Measurements from ENCODE around the gene SMR3A.

The SMR3A gene

GRCh38 chr4:70360460-70360859 is at the start of gene SMR3A:
TSS of gene SMR3A (plus strand) at chr4:70360760. CDS start at chr4:70362116, 1,356 bp downstream.
- TF ChIP-seq ZNF274 (IDR thresholded peaks at IDR 0.05; ENCODE audit: low read depth, low read length) = no peak
- H3K4me3 ChIP-seq (ENCODE audit: low read length) = no peak within 1 kb of the TSS

DNA sequence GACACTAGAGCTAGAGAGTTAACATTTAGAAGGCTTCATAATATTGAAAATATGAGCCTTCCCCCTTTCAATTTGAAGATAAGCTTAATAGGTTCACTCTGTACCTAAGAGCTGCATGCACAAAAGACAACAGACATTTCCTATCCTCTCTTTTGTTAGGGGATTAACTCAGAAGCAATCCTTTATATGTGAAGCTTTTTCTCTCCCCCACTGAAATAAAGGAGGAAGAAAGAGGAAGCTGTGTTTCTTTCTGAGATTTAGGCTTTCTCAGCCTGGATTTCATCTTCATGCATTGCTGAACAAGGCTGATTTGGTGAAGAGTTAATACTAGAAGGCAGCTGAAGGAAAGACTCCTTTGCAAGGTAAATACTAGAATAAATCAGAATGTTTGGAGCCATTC is 46.8 kb upstream of the SMR3A start:
- TF ChIP-seq ZNF274 (IDR thresholded peaks at IDR 0.05; ENCODE audit: low read depth, low read length) = no peak

GRCh38 chr4:70315928-70316327 is 44.6 kb upstream of the SMR3A start:
- no peak overlapping the region for H3K4me3 ChIP-seq (ENCODE audit: low read length)
- no peak for TF ChIP-seq ZNF274 (IDR thresholded peaks at IDR 0.05; ENCODE audit: low read depth, low read length)

More for the DNA sequence above, 46.8 kb upstream of the SMR3A start:
- H3K4me3 ChIP-seq (ENCODE audit: low read length) = no peak overlapping the region

GRCh38 chr4:70326052-70326451 is 34.5 kb upstream of the SMR3A start:
- no peak for TF ChIP-seq ZNF274 (IDR thresholded peaks at IDR 0.05; ENCODE audit: low read depth, low read length)

DNA sequence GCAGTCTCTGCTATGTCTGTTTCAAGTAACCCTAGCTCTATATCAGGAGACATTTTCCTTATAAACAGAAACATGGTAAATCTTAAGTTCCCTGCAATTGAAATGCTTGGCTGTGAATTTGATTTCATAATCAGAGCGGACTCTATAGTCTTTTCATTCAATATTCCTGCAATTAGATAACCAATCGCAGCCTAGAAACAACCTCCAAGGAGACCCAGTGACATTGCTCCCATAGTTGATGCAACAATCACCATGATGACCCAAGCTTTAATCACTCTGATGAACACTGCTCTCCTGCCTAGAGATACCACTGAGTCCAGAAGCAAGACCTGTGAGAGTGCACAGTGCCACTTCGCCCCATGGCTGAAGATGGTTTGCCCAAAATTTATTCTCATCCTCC is 25.9 kb upstream of the SMR3A start, which contains the start of gene CABS1:
Gene CABS1, plus strand, starts transcription at position 301 of the 400 bp plus-strand sequence. Its CDS starts 59 bp downstream, at position 360.
- no peak for TF ChIP-seq ZNF274 (IDR thresholded peaks at IDR 0.05; ENCODE audit: low read depth, low read length)
- H3K4me3 ChIP-seq (ENCODE audit: low read length) = no peak within 1 kb of the TSS

More at GRCh38 chr4:70326052-70326451, 34.5 kb upstream of the SMR3A start:
- no peak overlapping the region for H3K4me3 ChIP-seq (ENCODE audit: low read length)

- no peak for TF ChIP-seq ZNF274 (IDR thresholded peaks at IDR 0.05; ENCODE audit: low read depth, low read length)
- no peak overlapping the region for H3K4me3 ChIP-seq (ENCODE audit: low read length)
Measured at GRCh38 chr4:70336043-70336442, 24.5 kb upstream of the SMR3A start.

DNA sequence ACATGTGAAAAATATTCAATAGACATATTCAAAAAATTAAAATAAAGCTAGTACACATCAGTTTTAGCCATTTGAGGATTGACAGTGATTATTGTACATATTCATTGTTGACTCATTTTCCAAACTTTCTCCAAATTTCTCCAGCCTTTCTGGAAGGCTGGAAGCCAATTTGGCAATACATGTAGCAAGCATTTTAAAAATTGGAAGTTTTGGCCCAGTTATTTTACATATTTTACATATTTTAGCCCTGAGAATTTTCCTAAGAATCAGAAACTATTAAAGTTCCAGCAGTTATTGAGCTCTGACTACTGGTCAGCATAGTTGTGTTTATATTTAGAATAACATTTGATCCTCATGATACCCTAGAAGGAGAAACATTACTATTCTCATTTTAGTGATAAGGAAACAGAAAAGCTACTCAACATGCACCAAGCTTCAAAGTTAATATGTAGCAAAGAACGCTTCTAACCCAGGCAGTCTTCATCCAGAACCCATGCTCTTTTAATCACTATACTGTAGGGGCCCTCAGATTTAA is 22.6 kb upstream of the SMR3A start:
- no peak overlapping the region for H3K4me3 ChIP-seq (ENCODE audit: low read length)
- TF ChIP-seq ZNF274 (IDR thresholded peaks at IDR 0.05; ENCODE audit: low read depth, low read length) = no peak

- no peak for TF ChIP-seq ZNF274 (IDR thresholded peaks at IDR 0.05; ENCODE audit: low read depth, low read length)
- H3K4me3 ChIP-seq (ENCODE audit: low read length) = no peak overlapping the region
Measured at GRCh38 chr4:70356185-70356584, 4.4 kb upstream of the SMR3A start.

DNA sequence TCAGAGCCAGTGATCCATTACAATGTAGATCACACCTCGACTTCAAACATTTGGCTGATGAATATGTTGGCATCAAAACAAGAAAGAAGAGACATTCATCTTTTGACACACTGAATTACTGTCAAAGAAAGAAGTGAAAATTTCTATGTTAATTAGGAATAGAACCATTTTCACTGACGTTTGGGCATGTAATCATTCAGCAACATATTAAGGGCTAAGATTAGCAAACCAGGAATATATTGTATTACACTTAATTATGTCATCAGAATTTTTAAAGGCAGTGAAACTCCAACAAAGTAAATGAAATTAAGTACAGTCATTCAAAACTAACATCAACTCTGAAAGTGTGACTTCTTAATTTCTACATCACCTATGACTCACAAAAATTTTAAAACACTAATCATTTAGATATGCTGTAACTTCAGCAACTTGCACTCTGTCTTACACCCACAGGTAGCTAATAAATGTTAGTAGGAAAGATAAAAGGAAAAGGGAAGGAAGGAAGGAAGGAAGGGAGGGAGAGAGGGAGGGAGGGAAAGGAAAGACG is 1.4 kb upstream of the SMR3A start:
- H3K4me3 ChIP-seq (ENCODE audit: low read length) = no peak overlapping the region
- no peak for TF ChIP-seq ZNF274 (IDR thresholded peaks at IDR 0.05; ENCODE audit: low read depth, low read length)

GRCh38 chr4:70364002-70364401 is 3.4 kb downstream of the SMR3A start:
- TF ChIP-seq ZNF274 (IDR thresholded peaks at IDR 0.05; ENCODE audit: low read depth, low read length) = no peak
- H3K4me3 ChIP-seq (ENCODE audit: low read length) = no peak overlapping the region

DNA sequence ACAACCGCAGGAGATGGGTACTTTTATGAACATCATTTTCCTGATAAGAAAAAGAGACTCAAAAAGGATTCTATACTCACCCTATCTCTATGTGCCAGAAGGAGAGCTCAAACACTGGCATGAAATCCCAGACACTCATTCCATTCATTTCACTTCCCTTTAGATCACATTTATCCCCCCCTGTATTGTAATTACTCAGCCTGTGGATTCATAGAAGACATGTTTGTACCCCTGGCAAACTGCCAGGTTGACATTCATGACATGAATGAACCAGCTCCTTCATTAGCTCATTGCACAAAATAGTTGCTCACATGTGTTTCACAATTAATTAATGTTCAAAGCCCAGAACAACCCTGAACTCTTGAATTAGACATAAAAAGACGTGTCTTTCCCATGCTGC is 4.9 kb downstream of the SMR3A start:
- no peak for TF ChIP-seq ZNF274 (IDR thresholded peaks at IDR 0.05; ENCODE audit: low read depth, low read length)
- no peak overlapping the region for H3K4me3 ChIP-seq (ENCODE audit: low read length)

DNA sequence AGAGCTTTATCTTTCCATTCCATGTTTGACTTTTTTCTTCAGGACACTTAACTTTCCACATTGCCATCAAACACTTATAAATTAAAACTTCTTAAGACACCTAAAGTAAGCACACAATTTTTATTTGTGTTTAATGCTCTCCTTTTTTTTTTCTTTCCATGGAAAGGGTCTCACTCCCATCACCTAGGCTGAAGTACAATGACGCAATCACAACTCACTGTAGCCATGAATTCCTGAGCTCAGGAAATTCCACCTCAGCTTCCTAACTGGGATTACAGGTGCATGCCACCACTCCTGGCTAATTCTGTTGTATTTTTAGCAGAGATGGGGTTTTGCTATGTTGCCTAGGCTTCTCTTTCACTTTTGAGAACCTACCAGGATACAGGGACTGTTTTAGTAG is 7.3 kb downstream of the SMR3A start:
- no peak overlapping the region for H3K4me3 ChIP-seq (ENCODE audit: low read length)
- no peak for TF ChIP-seq ZNF274 (IDR thresholded peaks at IDR 0.05; ENCODE audit: low read depth, low read length)

DNA sequence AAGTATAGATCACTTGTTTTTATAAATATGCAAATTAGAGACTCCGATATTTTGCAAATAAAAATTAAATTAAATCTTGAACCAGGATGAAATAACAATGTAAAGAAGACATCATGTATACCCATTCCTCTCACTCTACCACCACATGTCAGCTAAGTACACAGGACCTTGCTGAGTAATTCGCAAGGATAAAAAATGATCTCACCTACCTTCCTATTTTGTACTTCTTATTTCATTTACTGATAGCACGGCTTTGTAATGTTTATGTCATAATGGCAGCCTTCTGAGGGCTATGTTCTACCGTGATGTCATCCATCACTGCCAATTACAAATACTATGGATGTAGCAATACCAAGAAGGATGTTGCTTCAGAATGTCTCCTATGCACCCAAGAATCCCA is 11.4 kb downstream of the SMR3A start:
- TF ChIP-seq ZNF274 (IDR thresholded peaks at IDR 0.05; ENCODE audit: low read depth, low read length) = no peak
- no peak overlapping the region for H3K4me3 ChIP-seq (ENCODE audit: low read length)

- no peak for TF ChIP-seq ZNF274 (IDR thresholded peaks at IDR 0.05; ENCODE audit: low read depth, low read length)
- H3K4me3 ChIP-seq (ENCODE audit: low read length) = no peak overlapping the region
Measured at GRCh38 chr4:70372760-70373159, 12.2 kb downstream of the SMR3A start.

DNA sequence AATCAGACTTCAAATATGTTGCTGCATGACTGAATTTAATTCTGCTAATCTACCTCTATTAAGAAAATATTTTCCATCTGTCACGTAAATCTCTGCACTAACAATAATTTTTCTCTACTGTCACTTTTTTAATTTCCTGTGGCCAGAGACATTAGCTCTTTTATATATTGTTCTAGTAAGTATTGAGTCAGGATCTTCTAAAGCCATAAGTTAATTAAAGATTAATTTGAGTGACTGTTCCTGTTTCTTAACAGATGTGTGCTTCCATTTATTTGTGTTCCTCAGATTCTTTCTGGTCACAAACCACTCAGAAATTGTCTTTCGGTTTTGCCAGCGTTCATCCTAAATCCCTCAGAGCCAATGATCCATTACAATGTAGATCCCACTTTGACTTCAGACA is 20.0 kb downstream of the SMR3A start:
- no peak overlapping the region for H3K4me3 ChIP-seq (ENCODE audit: low read length)
- TF ChIP-seq ZNF274 (IDR thresholded peaks at IDR 0.05; ENCODE audit: low read depth, low read length) = no peak

DNA sequence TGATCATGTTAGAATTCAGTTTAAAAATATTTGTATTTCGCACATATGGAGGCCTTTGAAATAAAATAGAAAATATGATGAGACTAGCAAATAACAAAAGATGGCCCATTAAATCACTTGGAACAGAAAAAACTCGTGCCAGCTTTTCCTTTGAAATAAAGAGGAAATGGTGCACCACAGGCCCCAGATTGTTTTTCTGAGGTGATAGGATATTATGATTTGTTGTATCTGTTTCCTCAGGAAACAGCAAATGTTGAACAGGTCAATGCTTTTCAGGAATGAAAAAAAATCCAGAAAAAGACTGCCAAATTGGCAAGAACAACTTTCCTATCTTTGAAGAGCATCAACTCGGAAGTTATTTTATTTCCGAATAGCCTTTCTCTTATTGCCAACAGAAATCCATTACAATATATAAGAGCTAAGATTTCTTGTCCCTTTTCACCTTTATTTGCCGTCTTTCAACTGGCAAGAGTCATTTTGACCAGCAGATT is 22.2 kb downstream of the SMR3A start, which contains the start of gene SMR3B:
Gene SMR3B, plus strand, starts transcription at position 441 of the 491 bp plus-strand sequence. CDS start 1,380 bp downstream, outside the sequence.
- TF ChIP-seq ZNF274 (IDR thresholded peaks at IDR 0.05; ENCODE audit: low read depth, low read length) = no peak
- H3K4me3 ChIP-seq (ENCODE audit: low read length) = no peak within 1 kb of the TSS
